MM.1S (cell line): ENCODE measurements around the gene NDUFA11.

Source experiments
- DNase-seq: peaks from one replicate; pipeline ENCODE4 v3.0.0-alpha.2; 2015
- H2AFZ ChIP-seq: fragments of 300-600 bp; sonication (generic); 2 replicates; pipeline ENCODE4 v1.6.0; 2016; ENCODE audit warnings: antibody characterized with exemption, low read length
- H3F3A ChIP-seq: fragments of 300-600 bp; sonication (generic); 2 replicates; pipeline ENCODE4 v1.6.1; 2016; ENCODE audit warnings: mild to moderate bottlenecking, antibody characterized with exemption, low read length, moderate library complexity, mixed read lengths; ENCODE audit not compliant: insufficient read depth
- H3K27ac ChIP-seq: fragments of 300-600 bp; sonication (generic); 2 replicates; pipeline ENCODE4 v1.5.1; 2016; ENCODE audit warnings: mild to moderate bottlenecking, low read length
- H3K27me3 ChIP-seq: fragments of 300-600 bp; sonication (generic); replicated peaks from 2 replicates; pipeline ENCODE4 v1.6.0; 2016; ENCODE audit warnings: low read length; ENCODE audit not compliant: insufficient read depth
- H3K36me3 ChIP-seq: fragments of 300-600 bp; sonication (generic); replicated peaks from 2 replicates; pipeline ENCODE4 v1.6.1; 2016; ENCODE audit warnings: mild to moderate bottlenecking, low read length, mixed read lengths; ENCODE audit not compliant: insufficient read depth
- H3K4me1 ChIP-seq: fragments of 300-600 bp; sonication (generic); 2 replicates; pipeline ENCODE4 v1.6.1; 2016; ENCODE audit warnings: low read length, mixed read lengths
- H3K4me2 ChIP-seq: fragments of 300-600 bp; sonication (generic); 2 replicates; pipeline ENCODE4 v1.6.0; 2016; ENCODE audit warnings: low read depth, low read length
- H3K4me3 ChIP-seq: fragments of 300-600 bp; sonication (generic); 2 replicates; pipeline ENCODE4 v1.5.1; 2016; ENCODE audit warnings: low read length, mixed read lengths
- H3K79me2 ChIP-seq: fragments of 300-600 bp; sonication (generic); 2 replicates; pipeline ENCODE4 v1.6.1; 2016; ENCODE audit warnings: mixed run types, low read length, mixed read lengths
- H3K9ac ChIP-seq: fragments of 300-600 bp; sonication (generic); 2 replicates; pipeline ENCODE4 v1.6.1; 2016; ENCODE audit warnings: low read length, mixed read lengths
- H3K9me2 ChIP-seq: fragments of 300-600 bp; sonication (generic); replicated peaks from 2 replicates; pipeline ENCODE4 v1.6.1; 2016; ENCODE audit warnings: mild to moderate bottlenecking, low read length, mixed read lengths; ENCODE audit not compliant: insufficient read depth
- H3K9me3 ChIP-seq: fragments of 300-600 bp; sonication (generic); replicated peaks from 2 replicates; pipeline ENCODE4 v1.6.1; 2016; ENCODE audit warnings: mild to moderate bottlenecking, low read length, mixed read lengths; ENCODE audit not compliant: insufficient read depth
- H4K20me1 ChIP-seq: fragments of 300-600 bp; sonication (generic); 2 replicates; pipeline ENCODE4 v1.6.1; 2016; ENCODE audit warnings: mild to moderate bottlenecking, low read length, moderate library complexity, mixed read lengths; ENCODE audit not compliant: insufficient read depth
- CTCF ChIP-seq: fragments of 300-600 bp; sonication (generic); IDR thresholded peaks from 2 replicates; pipeline ENCODE4 v1.5.1; 2016; ENCODE audit warnings: antibody characterized with exemption, low read length, mixed read lengths
- EZH2 ChIP-seq: fragments of 300-600 bp; sonication (generic); optimal IDR thresholded peaks from 2 replicates; pipeline ENCODE3; 2017; ENCODE audit warnings: low read depth, mild to moderate bottlenecking, antibody characterized with exemption, low read length, mixed read lengths
- EZH2phosphoT487 ChIP-seq: fragments of 300-600 bp; sonication (generic); IDR thresholded peaks from 2 replicates; pipeline ENCODE4 v1.6.1; 2018; ENCODE audit warnings: antibody characterized with exemption, low read length

Gene NDUFA11

GRCh38 chr19:5951338-5951861 lies 47.8 kb upstream of the NDUFA11 start:
- Histone ChIP-seq H3K9me2 (no peaks in the 10 kb centered on the region), H3K27me3 (no peaks in the 10 kb centered on the region), H3K4me3 (no peak overlapping the region), H3K4me1 (peaks cover 55% of the 10 kb centered on the region), H3K4me2 (peak overlapping the region; percentile 82; the same call in 1 of the 2 replicates), H3K79me2 (peaks cover 90% of the 10 kb centered on the region), H3K9ac (no peak overlapping the region), H3F3A (peaks cover 28% of the 10 kb centered on the region), H3K27ac (peak overlapping the region; percentile 87; the same call in 1 of the 2 replicates), H2AFZ (no peak overlapping the region), H4K20me1 (no peaks in the 10 kb centered on the region; the same call in 1 of the 2 replicates), H3K36me3 (no peaks in the 10 kb centered on the region; the same call in 1 of the 2 replicates), H3K9me3 (no peaks in the 10 kb centered on the region)
- DNase-seq, result no peak
- TF ChIP-seq CTCF, result no peak

- Histone ChIP-seq H4K20me1 (no peaks in the 10 kb centered on the region; the same call in 1 of the 2 replicates), H3K27ac (peak overlapping the region; percentile 87), H3K9me2 (no peaks in the 10 kb centered on the region), H3K4me3 (peak overlapping the region; percentile 35; the same call in 1 of the 2 replicates), H3K9ac (peak overlapping the region; percentile 55), H2AFZ (no peak overlapping the region), H3K36me3 (peaks cover 4% of the 10 kb centered on the region; the same call in 1 of the 2 replicates), H3K79me2 (peaks cover 90% of the 10 kb centered on the region), H3K4me1 (peaks cover 55% of the 10 kb centered on the region), H3K4me2 (peak overlapping the region; percentile 82), H3K27me3 (no peaks in the 10 kb centered on the region), H3K9me3 (no peaks in the 10 kb centered on the region), H3F3A (peaks cover 28% of the 10 kb centered on the region)
- no peak for DNase-seq
- no peak for TF ChIP-seq CTCF
- TF ChIP-seq EZH2phosphoT487, result no peak
- no peak for TF ChIP-seq EZH2
Measured at GRCh38 chr19:5950741-5951140, 47.2 kb upstream of the NDUFA11 start.

- H3K79me2 ChIP-seq, result peaks cover 90% of the 10 kb centered on the region
- peaks cover 28% of the 10 kb centered on the region for H3F3A ChIP-seq
- peak; percentile 92 for DNase-seq
- H3K9me2 ChIP-seq, result no peaks in the 10 kb centered on the region
- peak overlapping the region; percentile 82 for H3K4me2 ChIP-seq
- TF ChIP-seq EZH2phosphoT487 (no peak), EZH2 (no peak), CTCF (no peak)
- H3K27ac ChIP-seq, result peak overlapping the region; percentile 87
- peak overlapping the region; percentile 35 for H3K4me3 ChIP-seq
- H3K9me3 ChIP-seq, result no peaks in the 10 kb centered on the region
- peaks cover 55% of the 10 kb centered on the region for H3K4me1 ChIP-seq
- peaks cover 4% of the 10 kb centered on the region; the same call in 1 of the 2 replicates for H3K36me3 ChIP-seq
- H4K20me1 ChIP-seq, result no peaks in the 10 kb centered on the region; the same call in 1 of the 2 replicates
- 0 out of 2 replicates have a peak overlapping the region, but pooled peaks have one; percentile 6 for H2AFZ ChIP-seq
- H3K9ac ChIP-seq, result peak overlapping the region; percentile 55
- no peaks in the 10 kb centered on the region for H3K27me3 ChIP-seq
Measured at GRCh38 chr19:5949792-5950305, 46.3 kb upstream of the NDUFA11 start.
